ENCODE results near the gene CENPI. TPM values are rescaled to one million over a fixed set of nuclear protein-coding genes. Genes with fewer than 3 reads are reported as not detected.

CENPI gene
- total RNA-seq, 1 experiment from 2014 or later = 18.1 TPM

- ChIA-PET POLR2A (no interaction called here), CTCF (no interaction called here)
- Mint-ChIP-seq H3K4me3 (no peak overlapping the region), H3K27me3 (ENCODE audit: low read depth) (no peaks in the 10 kb centered on the region), H3K27ac (no peak overlapping the region), H3K9me3 (no peaks in the 10 kb centered on the region), H3K4me1 (no peaks in the 10 kb centered on the region), H3K36me3 (peaks cover 32% of the 10 kb centered on the region)
- DNase-seq (ENCODE audit: low spot score) = no peak
- ATAC-seq = no peak
- TF ChIP-seq GABPB1 (CRISPR knock-in tag; IDR thresholded peaks at IDR 0.05) (no peak), ZNF512 (CRISPR knock-in tag; IDR thresholded peaks at IDR 0.05; ENCODE audit: borderline replicate concordance) (no peak), NFATC4 (CRISPR knock-in tag; IDR thresholded peaks at IDR 0.05) (no peak), ATF6 (CRISPR knock-in tag; IDR thresholded peaks at IDR 0.05) (no peak)
These were observed 19.7 kb downstream of the CENPI start for GRCh38 chrX:101117701-101118100.

DNA sequence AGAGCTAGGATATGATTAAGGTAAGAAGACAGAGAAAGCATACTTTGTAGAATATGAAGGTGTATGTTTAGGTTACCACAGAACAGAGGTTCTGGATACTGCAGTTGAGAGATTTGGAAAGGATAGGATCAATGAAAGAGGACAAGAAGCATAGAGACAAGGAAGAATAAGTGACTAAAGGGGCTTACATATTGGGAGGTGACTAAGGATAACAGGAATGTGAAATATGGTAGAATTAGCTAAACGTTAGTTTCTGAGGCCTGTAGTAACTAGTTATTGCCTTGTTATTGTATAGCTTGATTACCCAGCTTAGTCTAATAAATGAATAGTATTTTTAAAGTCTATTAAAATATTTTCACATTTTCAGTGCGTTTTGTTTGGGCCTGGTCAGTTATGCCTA, 38.2 kb downstream of the CENPI start:
- ChIA-PET CTCF (no interaction called here), POLR2A (no interaction called here)
- no peak overlapping the region for H3K27ac Mint-ChIP-seq
- no peaks in the 10 kb centered on the region for H3K4me1 Mint-ChIP-seq
- no peak for ATAC-seq
- no peaks in the 10 kb centered on the region for H3K9me3 Mint-ChIP-seq
- DNase-seq (ENCODE audit: low spot score) = no peak
- H3K4me3 Mint-ChIP-seq = no peak overlapping the region
- H3K36me3 Mint-ChIP-seq = peaks cover 40% of the 10 kb centered on the region
- TF ChIP-seq KAT7 (CRISPR knock-in tag; IDR thresholded peaks at IDR 0.05; ENCODE audit: borderline replicate concordance) (no peak), FOXK1 (CRISPR knock-in tag; IDR thresholded peaks at IDR 0.05) (no peak)
- H3K27me3 Mint-ChIP-seq (ENCODE audit: low read depth) = no peaks in the 10 kb centered on the region

Other genes with a start within 250 kb of the CENPI start
- not detected in 3 replicates for gene NOX1, start 223.8 kb upstream of the CENPI start, total RNA-seq (2021)
- gene XKRX, start 169.3 kb upstream of the CENPI start, total RNA-seq (2021) = 1.1 to 1.3 TPM (median 1.2 TPM) in 3 replicates
- not detected in 3 replicates for gene ARL13A, start 128.5 kb upstream of the CENPI start, total RNA-seq (2021)
- gene TRMT2B, start 46.1 kb upstream of the CENPI start, total RNA-seq (2021) = 14.3 to 17.3 TPM (median 15.4 TPM) in 3 replicates
- 3.9 to 4.2 TPM (median 3.9 TPM) in 3 replicates for gene TMEM35A, start 19.3 kb upstream of the CENPI start, total RNA-seq (2021)
- gene DRP2, start 121.6 kb downstream of the CENPI start, total RNA-seq (2021) = 0.30 to 0.52 TPM (median 0.39 TPM) in 3 replicates
- 0.11 to 0.17 TPM in 2 of 3 replicates, not detected in the other for gene TAF7L, start 193.1 kb downstream of the CENPI start, total RNA-seq (2021)